Smooth muscle cell (in vitro differentiated cells): ENCODE data around the gene PRSS21. TPM values are rescaled to one million over a fixed set of nuclear protein-coding genes. Genes with fewer than 3 reads are reported as not detected.

Source experiments
- DNase-seq: peaks from one replicate; lab custom pipeline; 2025; ENCODE audit not compliant: unreplicated experiment; lab: John Stamatoyannopoulos, UW
- H2AFZ ChIP-seq: fragments of 200-600 bp; sonication (generic); 2 replicates; pipeline ENCODE4 v1.6.0; 2016; ENCODE audit warnings: antibody characterized with exemption, low read depth, mild to moderate bottlenecking
- H3F3A ChIP-seq: fragments of 200-600 bp; sonication (generic); 2 replicates; pipeline ENCODE4 v1.6.0; 2017; ENCODE audit warnings: antibody characterized with exemption, low read depth
- H3K27ac ChIP-seq: fragments of 200-600 bp; sonication (generic); 2 replicates; pipeline ENCODE4 v1.5.1; 2016; ENCODE audit warnings: low read depth, mild to moderate bottlenecking
- H3K27me3 ChIP-seq: fragments of 200-600 bp; sonication (generic); 2 replicates; pipeline ENCODE4 v1.6.1; 2016; ENCODE audit warnings: low read depth, mild to moderate bottlenecking
- H3K36me3 ChIP-seq: fragments of 200-600 bp; sonication (generic); 2 replicates; pipeline ENCODE4 v1.5.1; 2016; ENCODE audit warnings: low read depth
- H3K4me1 ChIP-seq: fragments of 200-600 bp; sonication (generic); 2 replicates; pipeline ENCODE4 v1.5.1; 2016; ENCODE audit warnings: low read depth
- H3K4me2 ChIP-seq: fragments of 200-600 bp; sonication (generic); 2 replicates; pipeline ENCODE4 v1.6.0; 2016; ENCODE audit warnings: mild to moderate bottlenecking
- H3K4me3 ChIP-seq: fragments of 200-600 bp; sonication (generic); 2 replicates; pipeline ENCODE4 v1.5.1; 2016; ENCODE audit warnings: mild to moderate bottlenecking
- H3K79me2 ChIP-seq: fragments of 200-600 bp; sonication (generic); 2 replicates; pipeline ENCODE4 v1.6.0; 2016; ENCODE audit warnings: low read depth, mild to moderate bottlenecking
- H3K9ac ChIP-seq: fragments of 200-600 bp; sonication (generic); 2 replicates; pipeline ENCODE4 v1.6.0; 2016; ENCODE audit warnings: low read depth
- H3K9me3 ChIP-seq: fragments of 200-600 bp; sonication (generic); replicated peaks from 2 replicates; pipeline ENCODE4 v1.5.1; 2016; ENCODE audit warnings: low read depth
- H4K20me1 ChIP-seq: fragments of 200-600 bp; sonication (generic); 2 replicates; pipeline ENCODE4 v1.6.0; 2016; ENCODE audit warnings: low read depth
- CTCF ChIP-seq: fragments of 200-600 bp; sonication (generic); IDR thresholded peaks from 2 replicates; pipeline ENCODE4 v1.5.1; 2017; ENCODE audit warnings: borderline replicate concordance, mild to moderate bottlenecking, antibody characterized with exemption; ENCODE audit not compliant: insufficient read depth, poor library complexity, severe bottlenecking
- WGBS: methylation state at CpG from one replicate; pipeline ENCODE4 v1.1.7; 2016; ENCODE audit warnings: low lambda C conversion rate; 5-methylcytosine and 5-hydroxymethylcytosine counted together
- polyA plus RNA-seq: library from polyadenylated mRNA; unstranded; fragments of >200 nt; fragmentation: Nextera tagmentation; extraction: Ambion mirVana; gene quantifications from 2 replicates; pipeline ENCODE4 v1.2.1, GENCODE V29; 2016
- total RNA-seq: library from RNA; depleted of rRNA; stranded (reverse); fragments of >200 nt; gene quantifications from 2 replicates; pipeline ENCODE4 v1.2.3, GENCODE V29; 2014

PRSS21 gene
- total and polyA plus RNA-seq, 2 experiments from 2014 or later = not detected

- Histone ChIP-seq H3F3A (peaks cover 36% of the 10 kb centered on the region), H3K9me3 (no peaks in the 10 kb centered on the region), H3K79me2 (peaks cover 58% of the 10 kb centered on the region), H2AFZ (no peak overlapping the region), H3K27ac (no peak overlapping the region), H3K4me1 (no peaks in the 10 kb centered on the region), H3K27me3 (no peaks in the 10 kb centered on the region), H3K4me3 (no peak overlapping the region), H3K4me2 (no peak overlapping the region), H3K9ac (no peak overlapping the region), H4K20me1 (peaks cover 93% of the 10 kb centered on the region), H3K36me3 (peaks cover 10% of the 10 kb centered on the region)
- TF ChIP-seq CTCF = no peak
- DNase-seq = no peak
- 91% methylated on average over 11 of the region's 11 CpGs for WGBS
Measured at GRCh38 chr16:2769100-2769529, 47.9 kb upstream of the PRSS21 start.

- H3K4me3 ChIP-seq = no peak overlapping the region
- H3K27ac ChIP-seq = no peak overlapping the region
- no peaks in the 10 kb centered on the region for H3K9me3 ChIP-seq
- peaks cover 5% of the 10 kb centered on the region for H3K36me3 ChIP-seq
- H3K27me3 ChIP-seq = no peaks in the 10 kb centered on the region
- no peak overlapping the region for H3K9ac ChIP-seq
- peaks cover 89% of the 10 kb centered on the region for H4K20me1 ChIP-seq
- no peak for TF ChIP-seq CTCF
- H3K4me1 ChIP-seq = no peaks in the 10 kb centered on the region
- no peak overlapping the region for H3K4me2 ChIP-seq
- no peak for DNase-seq
- H3K79me2 ChIP-seq = peaks cover 56% of the 10 kb centered on the region
- 90% methylated on average over 14 of the region's 14 CpGs for WGBS
- H3F3A ChIP-seq = peaks cover 42% of the 10 kb centered on the region
- H2AFZ ChIP-seq = no peak overlapping the region
Measured at GRCh38 chr16:2769675-2770056, 47.4 kb upstream of the PRSS21 start.

- H3K4me2 ChIP-seq = no peak overlapping the region
- DNase-seq = no peak
- H3K9me3 ChIP-seq = no peaks in the 10 kb centered on the region
- peaks cover 4% of the 10 kb centered on the region for H3K36me3 ChIP-seq
- 93% methylated on average over 32 of the region's 32 CpGs for WGBS
- H3K4me1 ChIP-seq = no peaks in the 10 kb centered on the region
- H3K4me3 ChIP-seq = no peak overlapping the region
- no peak for TF ChIP-seq CTCF
- no peak overlapping the region for H3K9ac ChIP-seq
- no peak overlapping the region for H2AFZ ChIP-seq
- H3K27ac ChIP-seq = no peak overlapping the region
- no peaks in the 10 kb centered on the region for H3K27me3 ChIP-seq
- peaks cover 43% of the 10 kb centered on the region for H3F3A ChIP-seq
- H4K20me1 ChIP-seq = peaks cover 84% of the 10 kb centered on the region
- H3K79me2 ChIP-seq = peaks cover 54% of the 10 kb centered on the region
Measured at GRCh38 chr16:2770057-2770951, 46.7 kb upstream of the PRSS21 start.
